NCI-H1417 (cell line): ENCODE measurements around the gene UBP1.
"Not testable (repeated sequence)": the region's sequence is repeated elsewhere in the genome, so short reads cannot be mapped to it uniquely, and the experiment has no call there.

Experiments
- DNase-seq, 3 experiments: peaks; one replicate each; lab custom pipeline; 2025; lab: John Stamatoyannopoulos, UW

The UBP1 gene

GRCh38 chr3:33440328-33441224 is at the start of gene UBP1:
TSS of gene UBP1 (minus strand) at chr3:33440405. CDS start at chr3:33439848, 557 bp downstream.
- peak; percentile 97 to 100 (median 98) for DNase-seq

DNA sequence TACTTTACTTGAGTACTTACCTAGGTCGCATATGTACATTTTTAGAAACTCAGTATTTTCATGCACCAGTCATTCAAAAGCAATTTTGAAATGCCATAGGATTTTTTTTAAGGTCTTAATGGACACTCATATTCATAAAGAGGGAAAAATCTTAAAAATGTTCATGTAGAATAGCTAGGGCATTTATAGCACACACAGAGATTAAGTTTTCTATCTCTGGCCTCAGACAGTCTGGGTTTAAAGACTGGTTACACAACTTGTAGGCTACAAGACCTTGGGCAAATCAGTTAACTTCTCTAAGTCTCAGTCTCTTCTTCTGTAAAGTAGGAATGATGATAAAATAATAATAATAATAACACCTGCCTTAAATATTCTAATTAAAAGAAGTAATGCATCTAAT is 48.5 kb upstream of the UBP1 start:
- DNase-seq: no peak

GRCh38 chr3:33488246-33488645 is 48.0 kb upstream of the UBP1 start:
- no peak for DNase-seq

GRCh38 chr3:33482111-33482521 is 41.9 kb upstream of the UBP1 start:
- no peak for DNase-seq

- DNase-seq: no peak
Observed at GRCh38 chr3:33474896-33475295, 34.7 kb upstream of the UBP1 start.

- DNase-seq: no peak
Observed at GRCh38 chr3:33473813-33474212, 33.6 kb upstream of the UBP1 start.

DNA sequence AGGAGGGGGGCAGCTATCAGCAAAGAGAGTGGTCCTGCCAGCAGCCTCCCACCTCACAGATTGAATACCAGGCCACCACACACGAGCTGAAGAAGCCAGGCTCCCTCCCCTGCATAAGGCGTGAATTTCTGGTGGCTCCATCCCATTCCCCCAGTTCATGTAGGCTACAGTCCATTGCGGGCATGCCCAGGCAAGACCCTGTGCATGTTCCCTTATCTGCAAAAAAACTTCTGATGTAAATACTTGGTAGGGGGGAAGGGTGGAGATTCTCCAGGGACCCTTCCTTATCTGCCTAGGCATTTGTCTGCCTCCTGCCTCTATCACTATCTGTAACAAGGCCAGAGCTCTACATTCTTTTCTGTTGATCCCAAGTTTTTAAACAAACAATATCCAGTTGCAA is 27.6 kb upstream of the UBP1 start:
- DNase-seq: no peak

- DNase-seq: no peak
Observed at GRCh38 chr3:33461097-33461496, 20.9 kb upstream of the UBP1 start.

GRCh38 chr3:33459577-33459976 is 19.4 kb upstream of the UBP1 start:
- DNase-seq: not testable (repeated sequence)

DNA sequence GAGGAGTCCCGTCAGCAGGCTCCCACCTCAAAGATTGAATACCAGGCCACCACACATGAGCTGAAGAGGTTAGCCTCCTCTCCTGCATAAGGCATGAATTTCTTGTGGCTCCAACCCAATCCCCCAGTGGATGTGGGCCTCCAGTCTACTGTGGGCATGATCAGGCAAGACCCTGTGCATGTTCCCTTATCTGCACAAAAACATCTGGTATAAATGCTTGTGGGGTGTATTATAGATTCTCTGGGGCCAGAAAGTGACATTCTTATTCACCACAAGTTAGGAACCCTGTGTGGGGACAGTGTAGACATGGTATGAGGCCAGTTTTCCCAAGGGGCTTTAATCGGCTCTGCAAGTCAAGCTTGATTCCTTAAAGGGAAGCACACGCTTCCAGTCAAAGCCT is 18.2 kb upstream of the UBP1 start:
- DNase-seq: no peak

GRCh38 chr3:33456756-33457155 is 16.6 kb upstream of the UBP1 start:
- no peak for DNase-seq

GRCh38 chr3:33453331-33453761 is 13.1 kb upstream of the UBP1 start:
- no peak for DNase-seq

GRCh38 chr3:33451994-33452393 is 11.8 kb upstream of the UBP1 start:
- not testable (repeated sequence) for DNase-seq

DNA sequence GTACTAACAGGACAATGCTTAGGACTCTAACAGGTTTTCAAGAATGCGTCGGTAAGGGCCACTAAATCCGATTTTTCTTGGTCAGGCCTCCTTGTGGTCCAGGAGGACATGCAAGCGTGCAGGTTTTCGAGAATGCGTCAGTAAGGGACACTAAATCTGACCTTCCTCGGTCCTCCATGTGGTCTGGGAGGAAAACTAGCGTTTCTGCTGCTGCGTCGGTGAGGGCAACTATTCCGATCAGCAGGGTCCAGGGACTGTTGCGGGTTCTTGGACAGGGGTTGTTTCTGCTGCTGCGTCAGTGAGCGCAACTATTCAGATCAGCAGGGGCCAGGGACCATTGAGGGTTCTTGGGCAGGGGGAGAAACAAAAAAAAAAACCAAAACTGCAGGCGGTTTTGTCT is 7.8 kb upstream of the UBP1 start:
- DNase-seq: no peak

GRCh38 chr3:33447256-33447625 is 7.0 kb upstream of the UBP1 start:
- DNase-seq: not testable (repeated sequence)

GRCh38 chr3:33442190-33442589 is 2.0 kb upstream of the UBP1 start:
- DNase-seq: no peak

DNA sequence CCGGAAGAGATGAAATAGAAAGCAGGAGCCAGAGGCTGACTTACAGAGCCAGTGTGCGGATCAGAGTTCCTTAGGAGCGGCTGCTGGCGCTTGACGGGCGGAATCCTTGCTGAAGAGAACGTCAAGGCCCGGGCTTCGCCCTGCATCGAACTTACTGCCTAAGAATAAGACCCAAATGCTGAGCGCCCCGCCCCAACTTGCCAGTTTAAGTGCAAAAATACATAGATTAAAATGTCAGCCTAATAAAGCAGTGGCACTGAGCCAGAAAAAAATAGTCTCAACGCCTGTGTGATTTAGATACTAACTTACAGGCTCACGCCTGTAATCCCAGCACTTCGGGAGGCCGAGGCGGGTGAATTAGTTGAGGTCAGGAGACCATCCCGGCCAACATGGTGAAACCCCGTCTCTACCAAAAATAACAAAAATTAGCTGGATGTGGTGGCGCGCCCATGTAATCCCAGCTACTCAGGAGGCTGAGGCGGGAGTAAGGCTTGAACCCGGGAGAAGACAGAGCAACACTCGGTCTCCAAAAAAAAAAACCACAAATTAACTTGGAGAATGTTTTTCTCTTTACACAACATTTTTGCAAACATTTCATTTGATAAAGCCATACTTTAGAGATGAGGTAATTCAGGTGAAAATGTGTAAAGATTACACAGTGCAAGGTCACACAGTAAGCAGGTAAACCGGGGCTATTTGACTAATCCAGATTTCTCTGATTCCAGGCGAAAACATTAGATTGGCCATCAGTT is 1.2 kb upstream of the UBP1 start:
- peak in 1 of 3 experiments; percentile 61 for DNase-seq

- peak; percentile 25 to 81 (median 69) for DNase-seq
Observed at GRCh38 chr3:33439546-33440327, 468 bp downstream of the UBP1 start.

- DNase-seq: peak in 2 of 3 experiments; percentile 8 to 69
Observed at GRCh38 chr3:33438881-33439545, 1.2 kb downstream of the UBP1 start.

DNA sequence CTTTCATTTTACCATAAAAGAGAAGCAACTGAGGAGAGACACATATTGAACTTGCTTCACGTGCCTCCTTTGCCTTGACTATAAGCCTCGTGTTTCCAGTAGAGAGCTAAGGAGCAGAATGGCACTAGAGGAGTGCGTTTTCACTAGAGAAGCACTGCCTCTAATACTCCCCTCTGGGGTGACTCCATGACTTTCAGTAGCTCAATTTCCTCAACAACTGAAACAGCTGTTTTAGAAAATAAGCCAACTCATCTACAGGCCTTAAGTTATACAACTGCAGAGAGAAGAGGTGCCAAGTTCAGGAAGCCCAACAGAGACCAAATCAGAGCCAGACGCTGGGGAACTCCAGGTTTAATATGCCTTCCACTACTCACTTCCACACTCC is 1.9 kb downstream of the UBP1 start:
- DNase-seq: peak in 1 of 3 experiments; percentile 40

- DNase-seq: no peak
Observed at GRCh38 chr3:33437556-33438283, 2.5 kb downstream of the UBP1 start.
